Endothelial cell of hepatic sinusoid (primary cell): ENCODE measurements around the gene EHMT1.
"Not testable (repeated sequence)": the region's sequence is repeated elsewhere in the genome, so short reads cannot be mapped to it uniquely, and the experiment has no call there.

Experiments
- in situ Hi-C: cut with HindIII; loops from 2 replicates; pipeline ENCODE4 v1.10.0; 2017; ENCODE audit warnings: low sequenced_read_pairs

Gene EHMT1

GRCh38 chr9:137590123-137590468 is 28.7 kb upstream of the EHMT1 start:
- in situ Hi-C loops, result no loop called here

- in situ Hi-C loops, result no loop called here
Observed at GRCh38 chr9:137590469-137591383, 28.1 kb upstream of the EHMT1 start, which contains the start of gene ZMYND19. Gene ZMYND19 (minus strand): TSS chr9:137590512. CDS start chr9:137590263, 249 bp downstream.

- in situ Hi-C loops, result no loop called here
Observed at GRCh38 chr9:137592767-137593166, 26.0 kb upstream of the EHMT1 start.

- in situ Hi-C loops, result no loop called here
Observed at GRCh38 chr9:137593176-137593575, 25.6 kb upstream of the EHMT1 start.

- in situ Hi-C loops, result not testable (repeated sequence)
Observed at GRCh38 chr9:137596577-137596976, 22.2 kb upstream of the EHMT1 start.

GRCh38 chr9:137598943-137599342 is 19.9 kb upstream of the EHMT1 start:
- in situ Hi-C loops, result no loop called here

GRCh38 chr9:137602661-137603060 is 16.1 kb upstream of the EHMT1 start:
- in situ Hi-C loops, result no loop called here

- in situ Hi-C loops, result no loop called here
Observed at GRCh38 chr9:137603879-137604278, 14.9 kb upstream of the EHMT1 start.

- in situ Hi-C loops, result no loop called here
Observed at GRCh38 chr9:137604345-137605086, 14.3 kb upstream of the EHMT1 start.

- in situ Hi-C loops, result no loop called here
Observed at GRCh38 chr9:137605121-137606004, 13.4 kb upstream of the EHMT1 start, which contains the start of gene ARRDC1. Gene ARRDC1 (plus strand): TSS chr9:137605686. CDS start chr9:137605718, 32 bp downstream.

- in situ Hi-C loops, result no loop called here
Observed at GRCh38 chr9:137606005-137606621, 12.7 kb upstream of the EHMT1 start.

- in situ Hi-C loops, result no loop called here
Observed at GRCh38 chr9:137606734-137607138, 12.1 kb upstream of the EHMT1 start.

- in situ Hi-C loops, result no loop called here
Observed at GRCh38 chr9:137607141-137607857, 11.5 kb upstream of the EHMT1 start.

- in situ Hi-C loops, result no loop called here
Observed at GRCh38 chr9:137610944-137611343, 7.9 kb upstream of the EHMT1 start.

- in situ Hi-C loops, result no loop called here
Observed at GRCh38 chr9:137611623-137612609, 6.9 kb upstream of the EHMT1 start.

- in situ Hi-C loops, result no loop called here
Observed at GRCh38 chr9:137612741-137613142, 6.1 kb upstream of the EHMT1 start.

GRCh38 chr9:137613259-137613658 is 5.5 kb upstream of the EHMT1 start:
- in situ Hi-C loops, result no loop called here

- in situ Hi-C loops, result no loop called here
Observed at GRCh38 chr9:137613738-137614523, 4.9 kb upstream of the EHMT1 start.
